GM12878 (cell line): Measurements from ENCODE around the gene MFN1. TPM values are rescaled to one million over a fixed set of nuclear protein-coding genes. Genes with fewer than 3 reads are reported as not detected.

Experiments
- ATAC-seq: fragments of 200-7000 bp; cut with Tn5 transposase; 3 replicates; pipeline ENCODE4 v1.9.1; 2020; ENCODE audit warnings: mild to moderate bottlenecking, moderate library complexity
- BruUV-seq: library from RNA; stranded (reverse); fragments of 400-500 nt; replicated peaks from 2 replicates; lab custom pipeline; 2021; lab: Mats Ljungman, UMichigan
- CTCF ChIA-PET: fragments of 300-600 bp; sonication (Branson Sonifier 250); formaldehyde crosslinking; extraction: SDS; loops from one replicate; lab custom pipeline; 2021; ENCODE audit warnings: inconsistent platforms; lab: Yijun Ruan, JAX
- POLR2A ChIA-PET: fragments of 350-600 bp; formaldehyde crosslinking; extraction: SDS; loops from one replicate; lab custom pipeline; 2021; ENCODE audit warnings: inconsistent platforms; lab: Charles Lee
- RAD21 ChIA-PET: fragments of 300-600 bp; sonication (Branson Sonifier 250); formaldehyde crosslinking; loops from one replicate; lab custom pipeline; 2023; ENCODE audit warnings: antibody characterized with exemption; ENCODE audit not compliant: unreplicated experiment; lab: Charles Lee
- SMC1A ChIA-PET: fragments of 300-600 bp; sonication (Branson Sonifier 250); formaldehyde crosslinking; loops from one replicate; lab custom pipeline; 2023; ENCODE audit not compliant: unreplicated experiment, uncharacterized antibody; lab: Charles Lee
- DNase-seq: peaks from one replicate; pipeline ENCODE4 v3.0.0-alpha.2; 2011; ENCODE audit warnings: low read depth, low spot score
- FAIRE-seq: peaks from 3 replicates; lab custom pipeline; 2011; peaks lifted over from hg19 to GRCh38; lab: Jason Lieb, UNC
- H2AFZ ChIP-seq: 2 replicates; pipeline ENCODE4 v1.6.0; 2011; ENCODE audit warnings: low read depth, low read length, control low read depth; ENCODE audit not compliant: control insufficient read depth
- H3K27ac ChIP-seq: 2 replicates; pipeline ENCODE4 v1.5.1; 2011; ENCODE audit warnings: control low read depth; ENCODE audit not compliant: control insufficient read depth, insufficient read depth
- H3K27me3 ChIP-seq, 2 experiments: replicated peaks in 1 of 2; 2 replicates each; pipeline versions ENCODE4 v1.6.0 to v1.6.1; 2011; ENCODE audit warnings: low read length in 1 of 2; ENCODE audit not compliant: control insufficient read depth in 2 of 2, insufficient read depth in 2 of 2
- H3K36me3 ChIP-seq, 2 experiments: 2 replicates each; pipeline ENCODE4 v1.5.1; 2011; ENCODE audit warnings: low read length in 1 of 2; ENCODE audit not compliant: control insufficient read depth in 2 of 2, insufficient read depth in 2 of 2
- H3K4me1 ChIP-seq: 2 replicates; pipeline ENCODE4 v1.6.1; 2011; ENCODE audit warnings: mild to moderate bottlenecking, low read length, moderate library complexity, mixed read lengths; ENCODE audit not compliant: control insufficient read depth, insufficient read depth
- H3K4me2 ChIP-seq: 2 replicates; pipeline ENCODE4 v1.6.0; 2011; ENCODE audit warnings: control low read depth; ENCODE audit not compliant: control insufficient read depth, insufficient read depth
- H3K4me3 ChIP-seq: fragments of 200-600 bp; sonication (generic); 2 replicates; pipeline ENCODE4 v1.5.1; 2016
- H3K79me2 ChIP-seq: 2 replicates; pipeline ENCODE4 v1.6.0; 2011; ENCODE audit warnings: low read length; ENCODE audit not compliant: control insufficient read depth, insufficient read depth
- H3K9ac ChIP-seq: 2 replicates; pipeline ENCODE4 v1.8.0; 2011; ENCODE audit warnings: low read length, control low read depth, mixed read lengths; ENCODE audit not compliant: control insufficient read depth, insufficient read depth
- H3K9me3 ChIP-seq: replicated peaks from 3 replicates; pipeline ENCODE4 v1.5.1; 2011; ENCODE audit warnings: mild to moderate bottlenecking, low read length; ENCODE audit not compliant: control insufficient read depth, insufficient read depth
- H4K20me1 ChIP-seq: 2 replicates; pipeline ENCODE4 v1.6.0; 2011; ENCODE audit not compliant: control insufficient read depth, insufficient read depth
- CEBPB ChIP-seq, 2 experiments: fragments of 150-350 bp in 1 of 2; IDR thresholded peaks; 2 replicates each; pipeline ENCODE4 v1.6.1; 2012 to 2014; ENCODE audit warnings: low read depth in 2 of 2, low read length in 2 of 2, borderline replicate concordance in 1 of 2, inconsistent platforms in 1 of 2
- CHD1 ChIP-seq: IDR thresholded peaks from 2 replicates; pipeline ENCODE4 v1.6.1; 2012; ENCODE audit warnings: low read depth, low read length, improper control_type of control experiment
- E2F4 ChIP-seq: IDR thresholded peaks from 2 replicates; pipeline ENCODE4 v1.6.1; 2012; ENCODE audit warnings: low read depth, low read length, improper control_type of control experiment
- MEF2B ChIP-seq: fragments of 450-650 bp; IDR thresholded peaks from 2 replicates; pipeline ENCODE4 v1.6.1; 2018; ENCODE audit warnings: mild to moderate bottlenecking, moderate library complexity; ENCODE audit not compliant: partially characterized antibody, poor library complexity, severe bottlenecking
- NFXL1 ChIP-seq: fragments of 450-650 bp; IDR thresholded peaks from 2 replicates; pipeline ENCODE4 v1.6.1; 2017; ENCODE audit warnings: antibody characterized with exemption, mild to moderate bottlenecking, borderline replicate concordance
- RAD21 ChIP-seq: IDR thresholded peaks from 2 replicates; pipeline ENCODE4 v1.6.1; 2011; ENCODE audit warnings: mild to moderate bottlenecking, low read depth, low read length, moderate library complexity; ENCODE audit not compliant: insufficient read depth
- RCOR1 ChIP-seq: conservative IDR thresholded peaks from 2 replicates; pipeline ENCODE4 v1.6.1; 2012; ENCODE audit warnings: low read depth, low read length, improper control_type of control experiment
- SIN3A ChIP-seq: IDR thresholded peaks from 2 replicates; pipeline ENCODE4 v1.6.1; 2012; ENCODE audit warnings: low read depth, low read length, improper control_type of control experiment
- TBL1XR1 ChIP-seq: IDR thresholded peaks from 2 replicates; pipeline ENCODE4 v1.6.1; 2012; ENCODE audit warnings: low read depth, low read length, improper control_type of control experiment
- WGBS: methylation state at CpG from one replicate; pipeline ENCODE4 v1.1.6; 2016; ENCODE audit warnings: low lambda C conversion rate; ENCODE audit not compliant: insufficient replicate concordance, insufficient coverage; ENCODE audit errors: missing lambda C conversion rate; 5-methylcytosine and 5-hydroxymethylcytosine counted together
- in situ Hi-C: fragments of 300-500 bp; cut with MboI; formaldehyde crosslinking; loops from 9 replicates; pipeline ENCODE4 v1.14.3; 2018; ENCODE audit warnings: mixed read lengths
- intact Hi-C: fragments of 100-400 bp; cut with micrococcal nuclease; formaldehyde crosslinking; loops from one replicate; pipeline ENCODE4 v1.14.2; 2022; ENCODE audit not compliant: unreplicated experiment
- polyA plus RNA-seq, 11 experiments: library from polyadenylated mRNA; depleted of rRNA in 4 of 11; unstranded in 6 of 11; stranded (reverse) in 5 of 11; fragments of >200 nt; fragmentation: Nextera tagmentation in 4 of 11; fragmentation: Illumina TruSeq in 1 of 11; extraction: Ambion mirVana in 4 of 11; extraction: Trizol in 1 of 11; gene quantifications; 1 replicate in 1 of 11; 2 replicates in 10 of 11; pipeline versions ENCODE4 v1.2.1 to v1.2.3, GENCODE V29; 2011 to 2016; ENCODE audit warnings: inconsistent platforms in 2 of 11, missing spikeins in 2 of 11, low read depth in 1 of 11
- total RNA-seq, 4 experiments: library from RNA; depleted of rRNA in 3 of 4; stranded (reverse); fragments of >200 nt in 3 of 4; fragmentation: Illumina TruSeq in 1 of 4; extraction: Trizol in 1 of 4; gene quantifications; 2 replicates each; pipeline versions ENCODE4 v1.2.1 to v1.2.3, GENCODE V29; 2013 to 2021
- TF ChIP-seq, protein P1 (sequence below): fragments of 450-650 bp; formaldehyde crosslinking; IDR thresholded peaks from 2 replicates; pipeline ENCODE4 v1.4.0; 2022; ENCODE audit warnings: mild to moderate bottlenecking, moderate library complexity

The MFN1 gene
- total and polyA plus RNA-seq, 10 of the 15 experiments (the other 5 are each of a cell fraction or from before 2014, with no cell fraction given), result 14.4 to 120 (median 39.8) TPM

- TF ChIP-seq NFXL1, result no peak
- TF ChIP-seq CEBPB (IDR thresholded peaks at IDR 0.05; ENCODE audit: borderline replicate concordance in 1 of 2, low read depth in 2 of 2, low read length in 2 of 2), result no peak
Measured at GRCh38 chr3:179415377-179415776, 67.9 kb downstream of the MFN1 start (continued).

DNA sequence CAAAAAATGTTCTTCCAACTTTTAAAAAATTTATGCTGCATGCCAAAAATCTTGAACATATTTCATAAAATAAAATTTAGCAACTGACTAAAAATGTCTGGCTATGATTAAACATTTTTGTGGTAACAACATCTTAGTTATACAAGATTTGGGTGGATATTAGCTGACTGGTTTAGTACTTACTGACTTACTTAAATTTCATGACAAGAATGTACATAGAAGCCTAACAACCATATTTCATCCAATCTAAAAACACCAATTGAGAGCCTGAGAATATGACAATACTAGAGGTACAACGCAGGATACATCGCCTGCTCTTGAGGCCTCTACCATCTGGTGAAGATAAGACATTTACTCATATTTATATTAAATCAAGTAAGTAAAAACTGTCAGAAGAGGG, 69.2 kb downstream of the MFN1 start:
- no peaks in the 10 kb centered on the region for H3K79me2 ChIP-seq

More for the DNA sequence above, 69.2 kb downstream of the MFN1 start:
- no peaks in the 10 kb centered on the region for H3K4me1 ChIP-seq
- whole genome bisulfite sequencing, result 100% methylated on average over 2 of the region's 2 CpGs
- H3K4me2 ChIP-seq, result no peak overlapping the region
- H4K20me1 ChIP-seq, result no peaks in the 10 kb centered on the region
- H2AFZ ChIP-seq, result no peak overlapping the region
- no peak for ATAC-seq
- ChIA-PET SMC1A (interaction anchor here (0.6 to 1.4 kb wide), 2 partner anchors 14 to 175 kb away, joined by 3 to 4 read pairs; no protein-coding TSS in a partner anchor), POLR2A (interaction anchor here (0.5 to 1.2 kb wide), 2 partner anchors 13 to 46 kb away, joined by 3 to 7 read pairs; no protein-coding TSS in a partner anchor)
- H3K4me3 ChIP-seq, result no peak overlapping the region
- H3K36me3 ChIP-seq, result peaks cover 0 to 6% of the 10 kb centered on the region in 2 experiments; a peak in 1 of 4 replicates
- no peak overlapping the region for H3K9ac ChIP-seq
- H3K27me3 ChIP-seq, result no peaks in the 10 kb centered on the region
- no peak for DNase-seq
- TF ChIP-seq SIN3A (no peak), CHD1 (no peak), E2F4 (no peak), TBL1XR1 (no peak), MEF2B (no peak), RAD21 (no peak), RCOR1 (no peak)
- TF ChIP-seq, protein P1, sequence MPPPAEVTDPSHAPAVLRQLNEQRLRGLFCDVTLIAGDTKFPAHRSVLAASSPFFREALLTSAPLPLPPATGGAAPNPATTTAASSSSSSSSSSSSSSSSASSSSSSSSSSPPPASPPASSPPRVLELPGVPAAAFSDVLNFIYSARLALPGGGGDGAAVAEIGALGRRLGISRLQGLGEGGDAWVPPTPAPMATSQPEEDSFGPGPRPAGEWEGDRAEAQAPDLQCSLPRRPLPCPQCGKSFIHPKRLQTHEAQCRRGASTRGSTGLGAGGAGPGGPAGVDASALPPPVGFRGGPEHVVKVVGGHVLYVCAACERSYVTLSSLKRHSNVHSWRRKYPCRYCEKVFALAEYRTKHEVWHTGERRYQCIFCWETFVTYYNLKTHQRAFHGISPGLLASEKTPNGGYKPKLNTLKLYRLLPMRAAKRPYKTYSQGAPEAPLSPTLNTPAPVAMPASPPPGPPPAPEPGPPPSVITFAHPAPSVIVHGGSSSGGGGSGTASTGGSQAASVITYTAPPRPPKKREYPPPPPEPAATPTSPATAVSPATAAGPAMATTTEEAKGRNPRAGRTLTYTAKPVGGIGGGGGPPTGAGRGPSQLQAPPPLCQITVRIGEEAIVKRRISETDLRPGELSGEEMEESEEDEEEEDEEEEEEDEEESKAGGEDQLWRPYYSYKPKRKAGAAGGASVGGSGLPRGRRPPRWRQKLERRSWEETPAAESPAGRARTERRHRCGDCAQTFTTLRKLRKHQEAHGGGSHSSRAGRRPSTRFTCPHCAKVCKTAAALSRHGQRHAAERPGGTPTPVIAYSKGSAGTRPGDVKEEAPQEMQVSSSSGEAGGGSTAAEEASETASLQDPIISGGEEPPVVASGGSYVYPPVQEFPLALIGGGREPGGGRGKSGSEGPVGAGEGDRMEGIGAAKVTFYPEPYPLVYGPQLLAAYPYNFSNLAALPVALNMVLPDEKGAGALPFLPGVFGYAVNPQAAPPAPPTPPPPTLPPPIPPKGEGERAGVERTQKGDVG, result no peak
- TF ChIP-seq, all 136 proteins: peak for 0
- no peak for FAIRE-seq
- no peaks in the 10 kb centered on the region for H3K9me3 ChIP-seq
- no peak overlapping the region for H3K27ac ChIP-seq
- CTCF ChIA-PET, result interaction anchor here (0.5 to 0.7 kb wide), 2 partner anchors 54 to 119 kb away, joined by 3 to 5 read pairs; no protein-coding TSS in a partner anchor
- in situ Hi-C loops (no loop called here), intact Hi-C loops (no loop called here)
- no TSS peak for BruUV-seq
- RAD21 ChIA-PET, result no interaction called here
